HCT116 (cell line): ENCODE measurements around the gene PPP3R1.

ENCODE experiments used
- ATF3 ChIP-seq: IDR thresholded peaks from 2 replicates; pipeline ENCODE4 v1.6.1; 2012
- CEBPB ChIP-seq: IDR thresholded peaks from 2 replicates; pipeline ENCODE4 v1.6.1; 2012; ENCODE audit warnings: low read depth
- CTCF ChIP-seq, 3 experiments: fragments of 200-600 bp in 1 of 3; sonication (generic) in 1 of 3; IDR thresholded peaks in 2 of 3; conservative IDR thresholded peaks in 1 of 3; 2 replicates each; pipeline ENCODE4 v1.5.1; 2012 to 2017; ENCODE audit warnings: low read depth in 2 of 3, low read length in 2 of 3, antibody characterized with exemption in 1 of 3, borderline replicate concordance in 1 of 3, control low read depth in 1 of 3, mild to moderate bottlenecking in 1 of 3, mixed read lengths in 1 of 3, mixed run types in 1 of 3, moderate library complexity in 1 of 3; ENCODE audit not compliant: insufficient read depth in 1 of 3
- ELF1 ChIP-seq: IDR thresholded peaks from 2 replicates; pipeline ENCODE4 v1.6.1; 2012; ENCODE audit warnings: low read depth, borderline replicate concordance
- EZH2 ChIP-seq: fragments of 200-600 bp; sonication (generic); IDR thresholded peaks from 2 replicates; pipeline ENCODE4 v1.6.1; 2017; ENCODE audit warnings: antibody characterized with exemption, mixed run types
- EZH2phosphoT487 ChIP-seq: fragments of 200-600 bp; IDR thresholded peaks from 2 replicates; pipeline ENCODE4 v1.6.1; 2018; ENCODE audit warnings: antibody characterized with exemption, borderline replicate concordance
- FOSL1 ChIP-seq: IDR thresholded peaks from 2 replicates; pipeline ENCODE4 v1.6.1; 2012; ENCODE audit warnings: low read depth
- MAX ChIP-seq: IDR thresholded peaks from 2 replicates; pipeline ENCODE4 v1.6.1; 2012
- POLR2A ChIP-seq: IDR thresholded peaks from 2 replicates; pipeline ENCODE4 v1.7.0; 2011; ENCODE audit warnings: borderline replicate concordance; ENCODE audit not compliant: insufficient read depth, insufficient read length; ENCODE audit errors: extremely low read depth
- POLR2AphosphoS5 ChIP-seq: IDR thresholded peaks from 2 replicates; pipeline ENCODE4 v1.6.1; 2011; ENCODE audit warnings: mild to moderate bottlenecking, low read depth, low read length, moderate library complexity
- RAD21 ChIP-seq: IDR thresholded peaks from 2 replicates; pipeline ENCODE4 v1.6.1; 2012; ENCODE audit warnings: low read depth, mild to moderate bottlenecking
- SIN3A ChIP-seq: IDR thresholded peaks from 2 replicates; pipeline ENCODE4 v1.6.1; 2012; ENCODE audit warnings: low read depth
- ZNF274 ChIP-seq: fragments of 200-500 bp; sonication (Bioruptor generic); IDR thresholded peaks from 2 replicates; pipeline ENCODE4 v1.6.1; 2014; ENCODE audit warnings: mild to moderate bottlenecking, low read depth, low read length, inconsistent platforms
- TF ChIP-seq, protein P1 (sequence below): IDR thresholded peaks from 2 replicates; pipeline ENCODE4 v1.6.1; 2012; ENCODE audit warnings: low read depth

DNA sequence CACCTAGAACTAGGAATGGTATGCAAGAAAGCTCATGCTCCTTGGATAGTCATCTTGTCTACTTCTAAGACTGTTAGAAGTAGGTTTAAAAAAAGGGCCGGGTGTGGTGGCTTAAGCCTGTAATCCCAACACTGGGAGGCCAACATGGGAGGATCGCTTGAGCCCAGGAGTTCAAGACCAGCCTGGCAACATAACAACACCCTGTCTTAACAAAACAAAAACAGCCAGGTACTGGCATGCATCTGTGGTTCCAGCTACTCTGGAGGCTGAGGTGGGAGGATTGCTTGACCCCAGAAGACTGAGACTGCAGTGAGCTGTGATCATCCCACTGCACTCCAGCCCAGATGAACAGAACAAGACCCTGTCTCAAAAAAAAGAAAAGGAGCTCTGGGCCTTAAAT is 74.8 kb downstream of the PPP3R1 start:
- TF ChIP-seq POLR2A, result no peak
- no peak for TF ChIP-seq CTCF (IDR thresholded peaks at IDR 0.05 in 2 of 3, conservative IDR thresholded peaks at IDR 0.05 in 1 of 3; ENCODE audit: borderline replicate concordance in 1 of 3, insufficient read depth in 1 of 3, low read depth in 2 of 3, low read length in 2 of 3)
- TF ChIP-seq, protein P1, sequence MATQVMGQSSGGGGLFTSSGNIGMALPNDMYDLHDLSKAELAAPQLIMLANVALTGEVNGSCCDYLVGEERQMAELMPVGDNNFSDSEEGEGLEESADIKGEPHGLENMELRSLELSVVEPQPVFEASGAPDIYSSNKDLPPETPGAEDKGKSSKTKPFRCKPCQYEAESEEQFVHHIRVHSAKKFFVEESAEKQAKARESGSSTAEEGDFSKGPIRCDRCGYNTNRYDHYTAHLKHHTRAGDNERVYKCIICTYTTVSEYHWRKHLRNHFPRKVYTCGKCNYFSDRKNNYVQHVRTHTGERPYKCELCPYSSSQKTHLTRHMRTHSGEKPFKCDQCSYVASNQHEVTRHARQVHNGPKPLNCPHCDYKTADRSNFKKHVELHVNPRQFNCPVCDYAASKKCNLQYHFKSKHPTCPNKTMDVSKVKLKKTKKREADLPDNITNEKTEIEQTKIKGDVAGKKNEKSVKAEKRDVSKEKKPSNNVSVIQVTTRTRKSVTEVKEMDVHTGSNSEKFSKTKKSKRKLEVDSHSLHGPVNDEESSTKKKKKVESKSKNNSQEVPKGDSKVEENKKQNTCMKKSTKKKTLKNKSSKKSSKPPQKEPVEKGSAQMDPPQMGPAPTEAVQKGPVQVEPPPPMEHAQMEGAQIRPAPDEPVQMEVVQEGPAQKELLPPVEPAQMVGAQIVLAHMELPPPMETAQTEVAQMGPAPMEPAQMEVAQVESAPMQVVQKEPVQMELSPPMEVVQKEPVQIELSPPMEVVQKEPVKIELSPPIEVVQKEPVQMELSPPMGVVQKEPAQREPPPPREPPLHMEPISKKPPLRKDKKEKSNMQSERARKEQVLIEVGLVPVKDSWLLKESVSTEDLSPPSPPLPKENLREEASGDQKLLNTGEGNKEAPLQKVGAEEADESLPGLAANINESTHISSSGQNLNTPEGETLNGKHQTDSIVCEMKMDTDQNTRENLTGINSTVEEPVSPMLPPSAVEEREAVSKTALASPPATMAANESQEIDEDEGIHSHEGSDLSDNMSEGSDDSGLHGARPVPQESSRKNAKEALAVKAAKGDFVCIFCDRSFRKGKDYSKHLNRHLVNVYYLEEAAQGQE, result no peak
- TF ChIP-seq EZH2phosphoT487, result no peak
- no peak for TF ChIP-seq ELF1
- no peak for TF ChIP-seq MAX
- no peak for TF ChIP-seq POLR2AphosphoS5
- TF ChIP-seq SIN3A, result no peak
- TF ChIP-seq CEBPB, result no peak
- no peak for TF ChIP-seq RAD21
- TF ChIP-seq EZH2, result no peak
- TF ChIP-seq ZNF274, result no peak
- TF ChIP-seq FOSL1, result no peak
- TF ChIP-seq ATF3, result no peak
